PC-3 (cell line): ENCODE results near the gene ZCCHC10. TPM values are rescaled to one million over a fixed set of nuclear protein-coding genes. Genes with fewer than 3 reads are reported as not detected.

Source experiments
- ATAC-seq: fragments of 200-7000 bp; cut with Tn5 transposase; 2 replicates; pipeline ENCODE4 v1.9.1; 2020; ENCODE audit warnings: mild to moderate bottlenecking, moderate library complexity
- BruUV-seq: library from RNA; stranded (reverse); fragments of 400-500 nt; replicated peaks from 2 replicates; lab custom pipeline; 2021; lab: Mats Ljungman, UMichigan
- CTCF ChIA-PET: fragments of 300-600 bp; sonication (Branson Sonifier 250); formaldehyde crosslinking; loops from one replicate; lab custom pipeline; 2022; ENCODE audit warnings: antibody characterized with exemption; lab: Charles Lee
- POLR2A ChIA-PET: fragments of 300-600 bp; sonication (Branson Sonifier 250); formaldehyde crosslinking; loops from one replicate; lab custom pipeline; 2022; ENCODE audit warnings: antibody characterized with exemption; ENCODE audit not compliant: unreplicated experiment; lab: Charles Lee
- DNase-seq: peaks from one replicate; pipeline ENCODE4 v3.0.0-alpha.2; 2015
- H2AFZ ChIP-seq: fragments of 300-600 bp; sonication (generic); 2 replicates; pipeline ENCODE4 v1.6.0; 2016; ENCODE audit warnings: antibody characterized with exemption, low read length
- H3F3A ChIP-seq: fragments of 300-600 bp; sonication (generic); one replicate; pipeline ENCODE4 v1.6.0; 2017; ENCODE audit warnings: antibody characterized with exemption, low read length, control low read depth, mild to moderate bottlenecking; ENCODE audit not compliant: unreplicated experiment
- H3K27ac ChIP-seq: fragments of 300-600 bp; sonication (generic); 2 replicates; pipeline ENCODE4 v1.5.1; 2016; ENCODE audit warnings: mild to moderate bottlenecking, low read length
- H3K27me3 ChIP-seq: fragments of 300-600 bp; sonication (generic); 2 replicates; pipeline ENCODE4 v1.6.1; 2016; ENCODE audit warnings: low read length, mixed read lengths
- H3K36me3 ChIP-seq: fragments of 300-600 bp; sonication (generic); 2 replicates; pipeline ENCODE4 v1.6.1; 2016; ENCODE audit warnings: low read depth, mixed run types, low read length, mixed read lengths
- H3K4me1 ChIP-seq: fragments of 300-600 bp; sonication (generic); 2 replicates; pipeline ENCODE4 v1.5.1; 2016; ENCODE audit warnings: low read length; ENCODE audit not compliant: insufficient read depth
- H3K4me2 ChIP-seq: fragments of 300-600 bp; sonication (generic); 2 replicates; pipeline ENCODE4 v1.6.0; 2016; ENCODE audit warnings: low read length
- H3K4me3 ChIP-seq: fragments of 300-600 bp; sonication (generic); 2 replicates; pipeline ENCODE4 v1.5.1; 2016; ENCODE audit warnings: mild to moderate bottlenecking, low read length, mixed read lengths
- H3K79me2 ChIP-seq: fragments of 300-600 bp; sonication (generic); 2 replicates; pipeline ENCODE4 v1.6.1; 2017; ENCODE audit warnings: low read length, mixed read lengths
- H3K9ac ChIP-seq: fragments of 300-600 bp; sonication (generic); 2 replicates; pipeline ENCODE4 v1.6.0; 2016; ENCODE audit warnings: mild to moderate bottlenecking, low read length
- H3K9me2 ChIP-seq: fragments of 300-600 bp; sonication (generic); replicated peaks from 2 replicates; pipeline ENCODE4 v1.6.1; 2016; ENCODE audit warnings: mixed run types, low read length, mixed read lengths
- H3K9me3 ChIP-seq: fragments of 300-600 bp; sonication (generic); 2 replicates; pipeline ENCODE4 v1.6.1; 2016; ENCODE audit warnings: low read length, mixed read lengths
- H4K20me1 ChIP-seq: fragments of 300-600 bp; sonication (generic); 2 replicates; pipeline ENCODE4 v1.6.1; 2016; ENCODE audit warnings: low read length, mixed read lengths
- EZH2 ChIP-seq: fragments of 300-600 bp; sonication (generic); IDR thresholded peaks from one replicate; pipeline ENCODE4 v1.6.1; 2017; ENCODE audit warnings: antibody characterized with exemption, mild to moderate bottlenecking, low read length; ENCODE audit not compliant: unreplicated experiment
- EZH2phosphoT487 ChIP-seq: fragments of 300-600 bp; sonication (generic); IDR thresholded peaks from 2 replicates; pipeline ENCODE4 v1.6.1; 2018; ENCODE audit warnings: mild to moderate bottlenecking, antibody characterized with exemption, low read length, borderline replicate concordance
- intact Hi-C: fragments of 100-400 bp; cut with micrococcal nuclease; formaldehyde crosslinking; loops from 2 replicates; pipeline ENCODE4 v1.9.0; 2023
- total RNA-seq: library from RNA; depleted of rRNA; stranded (reverse); fragments of >200 nt; gene quantifications from 2 replicates; pipeline ENCODE4 v1.2.3, GENCODE V29; 2014
- TF ChIP-seq, protein P1 (sequence below): fragments of 300-600 bp; sonication (generic); conservative IDR thresholded peaks from 2 replicates; pipeline ENCODE4 v1.5.1; 2017; ENCODE audit warnings: antibody characterized with exemption, low read depth, mild to moderate bottlenecking, low read length

Gene ZCCHC10
- total RNA-seq, 1 experiment from 2014 or later, result 6.1 TPM

DNA sequence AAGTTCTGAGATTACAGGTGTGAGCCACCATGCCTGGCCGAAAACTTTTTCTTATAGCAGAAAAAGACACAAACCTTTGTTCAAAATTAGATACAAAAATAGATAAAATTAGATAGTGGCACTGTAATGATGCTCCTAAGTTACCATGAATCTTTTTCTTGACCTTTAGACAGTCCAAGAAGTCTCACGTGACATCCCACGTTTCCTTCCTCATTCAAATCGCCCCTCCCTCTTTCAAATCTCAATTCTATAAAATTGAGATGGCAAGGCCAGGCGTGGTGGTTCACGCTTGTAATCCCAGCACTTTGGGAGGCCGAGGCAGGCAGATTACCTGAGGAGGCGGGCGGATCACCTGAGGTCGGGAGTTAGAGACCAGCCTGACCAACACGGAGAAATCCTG lies 7.7 kb upstream of the ZCCHC10 start:
- Histone ChIP-seq H3K36me3 (no peaks in the 10 kb centered on the region), H3K4me3 (no peak overlapping the region), H3K9me3 (no peaks in the 10 kb centered on the region), H3K9me2 (no peaks in the 10 kb centered on the region), H3K27me3 (no peaks in the 10 kb centered on the region), H3F3A (no peaks in the 10 kb centered on the region), H2AFZ (no peak overlapping the region), H3K79me2 (no peaks in the 10 kb centered on the region), H3K27ac (no peak overlapping the region), H3K9ac (no peak overlapping the region), H4K20me1 (no peaks in the 10 kb centered on the region), H3K4me1 (no peaks in the 10 kb centered on the region), H3K4me2 (no peak overlapping the region)
- POLR2A ChIA-PET, result no interaction called here
- ATAC-seq (no peak), DNase-seq (no peak)
- CTCF ChIA-PET, result no interaction called here
- BruUV-seq, result no TSS peak
- intact Hi-C loops, result no loop called here
- TF ChIP-seq EZH2, result no peak
- no peak for TF ChIP-seq EZH2phosphoT487
- TF ChIP-seq, protein P1, sequence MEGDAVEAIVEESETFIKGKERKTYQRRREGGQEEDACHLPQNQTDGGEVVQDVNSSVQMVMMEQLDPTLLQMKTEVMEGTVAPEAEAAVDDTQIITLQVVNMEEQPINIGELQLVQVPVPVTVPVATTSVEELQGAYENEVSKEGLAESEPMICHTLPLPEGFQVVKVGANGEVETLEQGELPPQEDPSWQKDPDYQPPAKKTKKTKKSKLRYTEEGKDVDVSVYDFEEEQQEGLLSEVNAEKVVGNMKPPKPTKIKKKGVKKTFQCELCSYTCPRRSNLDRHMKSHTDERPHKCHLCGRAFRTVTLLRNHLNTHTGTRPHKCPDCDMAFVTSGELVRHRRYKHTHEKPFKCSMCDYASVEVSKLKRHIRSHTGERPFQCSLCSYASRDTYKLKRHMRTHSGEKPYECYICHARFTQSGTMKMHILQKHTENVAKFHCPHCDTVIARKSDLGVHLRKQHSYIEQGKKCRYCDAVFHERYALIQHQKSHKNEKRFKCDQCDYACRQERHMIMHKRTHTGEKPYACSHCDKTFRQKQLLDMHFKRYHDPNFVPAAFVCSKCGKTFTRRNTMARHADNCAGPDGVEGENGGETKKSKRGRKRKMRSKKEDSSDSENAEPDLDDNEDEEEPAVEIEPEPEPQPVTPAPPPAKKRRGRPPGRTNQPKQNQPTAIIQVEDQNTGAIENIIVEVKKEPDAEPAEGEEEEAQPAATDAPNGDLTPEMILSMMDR, result no peak

DNA sequence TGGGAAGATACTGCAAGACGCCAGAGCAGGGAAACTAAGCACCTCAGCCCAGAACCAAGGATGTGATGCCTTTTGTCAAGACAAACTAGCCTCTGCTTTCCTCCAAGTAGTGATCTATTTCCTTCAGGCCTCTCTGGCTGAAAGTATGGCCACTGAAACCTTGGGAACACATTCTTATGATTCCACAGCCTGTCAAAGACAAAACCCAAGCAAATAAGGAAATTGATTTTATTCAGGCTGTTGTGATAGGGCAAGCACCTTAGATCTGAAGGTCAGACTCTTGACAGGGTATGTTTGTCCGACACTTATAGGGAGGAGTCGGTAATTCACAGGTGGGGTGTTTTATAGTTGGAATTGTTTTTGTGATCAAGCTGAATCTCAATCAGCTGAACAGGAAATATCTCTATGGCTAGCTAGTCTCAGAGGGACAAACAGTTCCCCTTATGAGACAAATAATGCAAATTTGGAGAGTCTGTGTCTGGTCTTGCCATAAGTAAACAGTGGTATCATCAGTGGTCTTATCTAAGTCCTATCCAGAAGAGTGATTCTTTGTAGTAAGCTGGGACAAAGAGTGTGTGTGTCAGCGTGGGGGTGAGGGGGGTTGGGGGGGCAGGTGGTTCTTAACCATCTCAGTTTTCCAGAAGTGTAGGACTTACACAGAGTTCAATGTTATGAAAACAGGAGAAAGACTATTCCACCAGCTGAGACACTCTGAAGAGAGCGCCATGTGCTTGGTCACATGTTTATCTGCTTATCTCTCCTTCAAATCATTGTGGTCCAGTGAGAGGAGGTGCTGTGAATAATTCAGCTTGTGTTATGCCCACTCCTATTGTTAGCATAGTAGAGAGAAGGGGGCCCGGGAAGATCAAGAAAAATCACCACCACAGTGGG lies 6.7 kb upstream of the ZCCHC10 start:
- Histone ChIP-seq H2AFZ (no peak overlapping the region), H3K4me2 (no peak overlapping the region), H3F3A (no peaks in the 10 kb centered on the region), H3K36me3 (no peaks in the 10 kb centered on the region), H3K27me3 (no peaks in the 10 kb centered on the region), H3K27ac (no peak overlapping the region), H3K9me2 (no peaks in the 10 kb centered on the region), H3K4me1 (no peaks in the 10 kb centered on the region), H3K4me3 (no peak overlapping the region), H3K9ac (no peak overlapping the region), H3K9me3 (no peaks in the 10 kb centered on the region), H4K20me1 (no peaks in the 10 kb centered on the region), H3K79me2 (no peaks in the 10 kb centered on the region)
- CTCF ChIA-PET, result no interaction called here
- DNase-seq (no peak), ATAC-seq (no peak)
- TF ChIP-seq EZH2phosphoT487, result no peak
- TF ChIP-seq EZH2, result no peak
- TF ChIP-seq, protein P1, result no peak
- POLR2A ChIA-PET, result interaction anchor here (0.6 kb wide), 1 partner anchor 1193 kb away, joined by 3 read pairs; no protein-coding TSS in a partner anchor
- BruUV-seq, result no TSS peak
- intact Hi-C loops, result no loop called here
